ENCODE results near the gene VWA5B1. TPM values are rescaled to one million over a fixed set of nuclear protein-coding genes. Genes with fewer than 3 reads are reported as not detected.

The VWA5B1 gene
- total RNA-seq, 1 donor from 2014 or later: not detected

DNA sequence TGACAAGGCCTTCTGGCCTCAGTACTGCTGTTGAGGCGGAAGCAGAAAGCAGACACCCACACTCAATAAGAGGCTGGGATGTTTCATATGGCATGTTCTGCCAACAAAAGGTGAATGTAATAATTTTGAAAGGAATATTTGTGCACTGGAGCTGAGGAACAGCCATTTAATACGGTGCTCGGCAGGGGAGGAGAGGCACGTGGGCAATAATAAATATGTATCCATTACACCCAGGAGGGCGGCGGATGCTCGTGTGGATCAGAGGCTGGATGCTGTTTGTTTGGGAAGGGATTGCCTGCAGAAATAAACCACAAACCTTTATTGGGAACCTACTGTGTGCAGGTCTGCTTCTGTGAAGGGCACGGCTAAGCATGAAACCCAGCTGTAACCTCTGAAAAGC, 92.0 kb downstream of the VWA5B1 start:
- no peak for ATAC-seq
- DNase-seq (ENCODE audit: low spot score): no peak

DNA sequence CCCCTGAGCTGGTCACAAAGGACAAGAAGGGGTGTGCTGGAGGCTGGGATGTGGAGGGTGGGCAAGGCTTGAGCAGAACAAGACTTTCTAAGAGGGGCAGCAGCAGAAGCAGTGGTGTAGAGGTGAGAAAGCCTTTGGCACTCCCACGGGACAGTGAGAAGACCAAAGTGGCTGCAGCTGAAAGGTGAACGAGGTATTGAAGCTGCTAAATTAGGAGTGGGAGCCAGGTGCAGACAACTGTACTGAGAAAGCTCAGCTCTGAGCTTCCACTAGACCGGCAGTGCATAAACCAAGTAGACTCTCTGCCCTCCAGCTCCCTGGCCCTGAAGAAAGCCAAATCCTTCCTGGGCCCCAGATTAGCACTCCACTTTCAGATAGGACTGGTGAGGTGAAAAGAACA, 93.0 kb downstream of the VWA5B1 start:
- ATAC-seq (no peak), DNase-seq (ENCODE audit: low spot score) (no peak)

GRCh38 chr1:20385630-20386029, 95.0 kb downstream of the VWA5B1 start:
- DNase-seq (ENCODE audit: low spot score) (no peak), ATAC-seq (no peak)

- DNase-seq (ENCODE audit: low spot score) (no peak), ATAC-seq (no peak)
These were observed 95.8 kb downstream of the VWA5B1 start for GRCh38 chr1:20386323-20387081.

GRCh38 chr1:20389571-20389970, 98.9 kb downstream of the VWA5B1 start:
- DNase-seq (ENCODE audit: low spot score): no peak
- no peak for ATAC-seq

GRCh38 chr1:20390589-20391331, 100.1 kb downstream of the VWA5B1 start:
- DNase-seq (ENCODE audit: low spot score) (no peak), ATAC-seq (no peak)

DNA sequence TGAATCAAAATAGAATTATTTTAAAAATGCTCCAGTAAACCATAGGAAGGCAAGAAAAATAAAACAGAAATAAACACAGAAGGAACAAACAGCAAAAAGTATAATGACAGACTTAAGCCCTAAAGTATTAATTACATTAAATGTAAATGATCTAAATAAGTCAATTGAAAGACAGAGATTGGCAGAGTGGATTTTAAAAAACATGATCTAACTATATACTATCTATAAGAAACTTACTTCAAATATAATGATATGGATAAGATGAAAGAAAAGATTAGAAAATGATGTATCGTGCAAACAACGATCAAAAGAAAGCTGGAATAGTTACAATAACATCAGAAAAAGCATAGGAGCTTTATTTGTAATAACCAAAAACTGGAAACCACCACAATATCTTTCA, 104.6 kb downstream of the VWA5B1 start:
- DNase-seq (ENCODE audit: low spot score): no peak
- no peak for ATAC-seq

DNA sequence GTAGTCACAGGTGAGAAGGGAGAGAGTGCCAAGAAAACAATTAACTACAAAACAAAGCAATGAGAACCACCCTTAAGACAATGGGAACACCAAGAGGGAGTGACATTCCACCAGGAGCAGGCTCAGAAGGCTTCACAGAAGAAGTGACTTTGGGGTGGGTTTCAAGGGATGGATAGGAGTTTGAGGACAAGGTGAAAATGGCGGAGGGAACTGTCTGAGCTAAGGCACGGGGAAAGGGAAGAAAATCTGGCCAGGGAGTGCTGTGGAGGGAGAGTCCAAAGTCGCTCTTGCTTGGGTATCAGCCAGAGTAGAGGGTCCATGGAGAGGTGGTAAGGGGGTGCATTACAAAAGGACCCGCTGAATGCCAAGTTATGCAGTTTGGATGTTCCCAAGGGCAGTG, 108.1 kb downstream of the VWA5B1 start:
- ATAC-seq: no peak
- no peak for DNase-seq (ENCODE audit: low spot score)

DNA sequence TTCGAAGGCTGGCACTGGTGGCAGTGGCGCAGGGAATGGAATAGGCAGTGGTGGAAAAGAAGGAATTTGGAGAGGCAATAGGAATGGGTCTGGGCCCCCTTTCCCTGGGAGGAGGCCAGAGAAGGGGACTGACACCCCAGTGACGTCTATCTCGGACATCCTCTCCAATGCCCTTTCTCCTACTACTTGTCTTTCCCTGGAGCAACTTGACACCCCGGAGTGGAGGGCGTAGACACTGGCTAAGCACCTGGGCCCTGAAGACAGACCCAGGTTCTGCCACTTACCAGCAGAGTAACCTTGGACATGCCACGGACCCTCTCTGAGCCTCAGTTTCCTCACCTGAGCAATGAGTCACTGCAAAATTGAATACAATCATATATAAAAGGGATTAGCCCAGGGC, 108.5 kb downstream of the VWA5B1 start:
- DNase-seq (ENCODE audit: low spot score): peak; percentile 21
- ATAC-seq: no peak

DNA sequence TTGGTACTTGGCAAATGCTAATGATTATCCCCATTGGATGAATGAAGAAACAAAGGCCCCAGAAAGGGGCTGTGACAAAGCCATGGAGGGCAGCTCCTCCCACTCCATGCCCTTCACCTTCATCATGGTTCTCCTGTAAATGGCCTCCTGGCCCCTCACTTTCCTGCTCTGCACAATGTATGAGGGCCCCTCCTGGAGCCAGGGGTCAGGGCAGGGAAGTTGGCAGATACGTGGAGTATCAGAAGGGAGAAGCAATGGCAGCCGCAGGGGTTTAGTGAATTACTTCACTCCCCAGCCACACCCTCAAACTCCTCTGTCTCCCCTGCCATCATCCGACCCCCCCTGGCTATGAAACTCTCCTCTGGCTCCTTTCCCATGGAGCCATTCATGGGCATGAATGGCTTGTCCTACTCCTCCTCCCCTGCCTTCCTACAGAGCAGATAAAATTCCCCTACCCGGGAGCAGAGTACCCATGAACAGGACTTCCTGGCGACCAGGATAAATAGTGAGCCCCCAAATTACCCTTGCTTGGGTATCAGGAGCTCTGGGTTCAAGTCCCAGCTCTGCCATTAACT, 109.0 kb downstream of the VWA5B1 start:
- ATAC-seq: no peak
- peak; percentile 24 for DNase-seq (ENCODE audit: low spot score)

- DNase-seq (ENCODE audit: low spot score) (peak; percentile 30), ATAC-seq (no peak)
These were observed 109.9 kb downstream of the VWA5B1 start for GRCh38 chr1:20400341-20401177.

GRCh38 chr1:20401405-20402010, 110.8 kb downstream of the VWA5B1 start:
- peak; percentile 15 for DNase-seq (ENCODE audit: low spot score)

DNA sequence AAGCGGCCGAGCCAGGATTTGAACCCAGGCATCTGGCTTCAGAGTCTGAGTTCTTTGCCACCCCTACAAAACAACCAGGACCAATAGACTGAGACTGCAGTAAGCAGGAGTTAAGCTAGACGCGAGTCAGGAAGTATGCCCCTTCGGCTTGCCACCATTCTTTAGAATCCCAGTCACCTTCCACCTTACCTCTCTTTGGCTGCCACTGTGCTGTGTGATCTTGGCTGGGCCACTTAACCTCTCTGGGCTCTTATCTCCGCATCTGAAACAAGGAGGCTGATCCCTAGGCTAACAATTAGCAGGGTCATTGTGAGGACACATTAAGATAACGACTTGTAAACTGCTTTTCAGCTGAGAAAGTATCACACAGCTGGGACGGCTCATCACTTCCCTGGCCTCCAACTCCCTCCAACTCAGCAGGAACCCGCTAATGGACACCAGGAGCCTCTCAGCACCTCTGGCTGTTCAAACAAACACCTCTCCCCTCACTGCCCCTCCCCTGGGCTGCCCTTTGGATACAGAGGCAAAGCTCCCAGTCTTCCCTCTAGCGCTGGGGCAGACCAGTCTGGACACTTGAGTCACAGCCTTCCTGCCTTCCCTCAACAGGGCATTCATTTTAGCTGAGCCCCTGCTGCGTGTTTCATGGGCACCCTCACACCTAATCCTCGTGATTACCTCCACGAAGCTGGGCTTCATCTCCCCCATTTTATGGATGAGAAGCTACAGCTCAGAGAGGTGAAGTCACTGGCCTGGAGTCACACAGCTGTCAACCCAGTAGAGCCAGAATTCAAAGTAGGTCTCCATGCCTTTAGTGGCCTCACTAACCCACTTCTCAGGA, 112.1 kb downstream of the VWA5B1 start:
- ATAC-seq (no peak), DNase-seq (ENCODE audit: low spot score) (peak; percentile 23)

More at GRCh38 chr1:20401405-20402010, 110.8 kb downstream of the VWA5B1 start:
- no peak for ATAC-seq

DNA sequence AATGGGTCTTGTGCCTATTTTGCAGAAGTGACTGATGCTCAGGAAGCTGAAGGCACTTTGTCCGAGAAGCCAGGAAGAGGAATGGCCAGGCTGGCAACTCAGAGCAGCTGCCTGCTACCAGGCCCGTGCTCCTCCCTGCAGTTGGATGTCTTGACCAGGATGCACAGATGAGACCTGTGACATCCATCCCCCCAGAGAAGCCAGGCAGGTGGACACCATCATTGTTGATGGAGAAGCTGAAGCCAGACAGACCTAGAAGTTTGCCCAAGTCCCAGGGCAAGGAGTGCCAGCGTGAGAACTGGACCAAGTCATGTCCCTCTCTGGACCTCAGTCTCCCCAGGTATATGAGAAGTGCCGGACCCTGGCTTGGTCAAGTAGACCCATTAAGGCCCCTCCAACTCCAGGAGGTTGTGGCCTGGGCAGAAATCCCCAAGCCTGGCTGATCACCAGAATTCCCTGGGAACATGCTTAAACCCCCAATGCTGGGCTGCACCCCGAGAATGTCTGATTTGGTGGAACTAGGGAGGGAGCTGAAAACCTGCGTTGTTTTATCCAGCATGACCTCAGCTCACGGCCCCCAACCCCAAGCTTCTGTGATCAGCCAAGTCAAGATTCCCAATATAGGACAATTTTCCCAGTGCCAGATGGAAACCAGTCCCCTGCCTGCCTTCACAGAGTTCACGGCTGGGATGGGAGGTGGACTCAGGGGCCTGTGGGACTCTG, 112.9 kb downstream of the VWA5B1 start:
- peak; percentile 19 for DNase-seq (ENCODE audit: low spot score)
- no peak for ATAC-seq

- ATAC-seq (no peak), DNase-seq (ENCODE audit: low spot score) (peak; percentile 28)
These were observed 113.8 kb downstream of the VWA5B1 start for GRCh38 chr1:20404466-20404865.

Measured in left lobe of liver (tissue), 2 donors.